NK-92 (cell line): Measurements from ENCODE around the gene GPR135.
"Not testable (repeated sequence)": the region's sequence is repeated elsewhere in the genome, so short reads cannot be mapped to it uniquely, and the experiment has no call there.

Experiments used
- DNase-seq: peaks from one replicate; lab custom pipeline; 2025; ENCODE audit not compliant: unreplicated experiment; lab: John Stamatoyannopoulos, UW

The GPR135 gene

DNA sequence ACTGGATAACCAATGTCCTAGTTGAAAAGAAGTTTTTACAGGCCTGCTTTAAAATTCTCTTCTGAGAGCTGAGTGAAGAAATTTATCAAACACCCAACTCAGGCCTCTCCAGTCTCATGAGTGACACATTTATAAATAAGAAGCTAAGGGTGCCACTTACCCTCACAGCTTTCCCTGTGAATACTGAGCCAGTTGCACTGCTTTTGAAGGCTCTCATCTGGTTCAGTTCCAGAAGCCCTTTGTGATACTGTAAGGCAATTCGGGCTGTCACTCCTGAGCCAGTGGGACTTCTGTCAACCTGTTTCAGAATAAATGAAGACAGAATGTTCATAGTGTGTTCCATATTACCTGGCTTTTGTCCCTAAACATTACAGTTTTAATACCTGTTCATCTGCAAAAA, 10.5 kb upstream of the GPR135 start:
- DNase-seq: no peak

DNA sequence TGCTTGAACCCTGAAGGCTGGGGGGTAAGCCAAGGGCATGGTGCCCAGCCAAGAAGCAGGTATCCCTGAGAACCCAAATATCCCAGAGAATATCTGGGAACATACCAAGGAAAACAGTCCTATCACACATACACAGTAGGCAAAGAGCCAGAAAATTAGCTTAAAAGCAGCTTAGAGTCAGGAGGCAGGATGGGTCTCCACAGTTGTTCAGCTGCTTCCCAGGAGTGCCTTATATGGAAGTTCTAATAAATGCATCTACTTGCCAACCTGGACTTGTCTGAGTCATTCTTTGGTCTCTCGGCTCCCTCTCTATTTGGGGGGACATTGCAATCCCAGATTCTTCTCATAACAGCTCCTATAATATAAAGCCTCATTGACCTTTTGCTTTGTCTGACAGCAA, 9.0 kb upstream of the GPR135 start:
- no peak for DNase-seq

DNA sequence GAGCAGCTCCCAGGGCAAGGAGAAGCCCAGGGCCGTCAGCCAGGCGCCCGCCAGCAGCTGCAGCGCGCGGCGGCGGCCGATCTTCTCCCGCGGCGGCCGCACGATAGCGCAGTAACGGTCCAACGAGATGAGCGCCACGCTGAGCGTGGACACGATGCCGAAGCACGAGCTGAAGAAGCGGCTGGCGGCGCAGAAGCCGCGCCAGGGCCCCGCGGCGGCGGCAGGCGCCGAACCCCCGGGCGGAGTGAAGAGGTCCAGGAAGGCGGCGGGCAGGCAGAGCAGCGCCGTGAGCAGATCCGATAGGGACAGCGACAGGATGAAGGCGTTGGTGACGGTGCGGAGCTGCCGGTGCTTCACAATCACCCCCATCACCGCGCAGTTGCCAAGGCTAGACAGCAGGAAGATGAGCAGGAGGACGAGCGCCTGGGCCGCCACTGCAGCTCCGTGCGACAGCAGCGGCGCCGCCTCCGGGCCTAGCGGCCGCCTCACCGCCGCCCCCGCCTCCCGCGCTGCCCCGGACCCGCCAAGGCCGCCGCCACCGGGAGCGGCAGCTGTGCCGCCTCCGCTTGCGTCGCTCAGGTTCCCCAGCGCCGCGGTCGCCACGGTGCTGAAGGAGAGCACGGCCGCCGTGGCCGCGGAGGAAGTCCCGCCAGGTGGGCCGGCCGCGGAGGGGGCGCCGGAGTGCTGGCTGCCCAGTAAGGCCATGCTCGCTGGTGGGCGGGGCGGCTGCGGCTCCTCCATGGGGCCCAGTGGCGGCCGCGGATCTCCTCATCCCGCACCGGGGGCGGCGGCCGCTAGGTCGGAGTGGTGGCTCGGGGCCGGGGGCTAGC, 479 bp downstream of the GPR135 start:
- no peak for DNase-seq

DNA sequence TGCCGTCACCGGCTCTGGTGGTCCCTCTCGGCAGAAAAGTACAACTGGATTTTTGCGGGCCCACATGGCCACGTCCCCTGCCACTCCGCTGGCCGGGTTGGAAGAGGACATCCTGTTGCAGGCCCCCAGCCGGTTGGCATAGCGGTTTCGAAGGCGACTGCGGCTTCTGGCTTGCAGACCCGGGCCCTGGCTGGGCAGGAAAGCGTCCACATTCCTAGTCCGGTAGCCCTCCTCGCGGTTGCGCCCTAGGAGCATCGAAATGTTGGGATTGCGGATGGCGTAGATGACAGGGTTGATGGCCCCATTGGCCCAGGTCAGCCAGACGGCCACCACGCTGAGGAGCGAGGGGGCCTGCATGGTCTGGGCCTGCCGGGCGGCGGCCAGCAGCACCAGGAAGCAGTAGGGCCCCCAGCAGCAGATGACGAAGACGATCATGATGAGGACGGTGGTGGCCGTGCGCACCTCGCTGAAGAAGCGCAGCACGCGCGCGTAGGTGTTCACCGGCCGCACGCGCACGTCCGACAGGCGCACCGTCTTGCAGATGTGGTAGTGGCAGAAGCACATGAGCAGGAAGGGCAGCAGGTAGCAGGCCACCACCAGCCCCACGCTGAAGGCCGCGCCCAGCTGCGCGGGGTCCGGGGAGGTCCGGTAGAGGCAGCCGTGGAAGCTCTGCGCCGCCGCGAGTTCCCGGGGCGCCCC, 1.2 kb downstream of the GPR135 start:
- no peak for DNase-seq

DNA sequence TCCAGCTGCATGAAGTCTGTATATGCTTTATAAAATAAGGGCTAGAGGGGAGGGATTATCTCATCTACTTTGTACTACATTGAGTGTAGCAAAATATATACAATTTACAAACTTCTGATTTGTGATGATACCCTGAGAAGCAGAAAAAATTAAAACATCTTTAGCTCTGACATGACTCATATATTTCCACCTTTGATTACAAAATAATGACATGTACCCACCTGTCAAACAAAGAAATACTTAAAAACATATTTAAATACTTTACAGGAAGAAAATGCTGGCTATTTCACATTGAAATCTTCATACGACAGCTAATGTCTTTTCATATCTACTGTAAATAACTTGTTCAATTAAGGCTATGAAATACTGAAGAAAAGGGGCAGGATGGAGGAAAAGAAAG, 3.3 kb downstream of the GPR135 start:
- DNase-seq: no peak

DNA sequence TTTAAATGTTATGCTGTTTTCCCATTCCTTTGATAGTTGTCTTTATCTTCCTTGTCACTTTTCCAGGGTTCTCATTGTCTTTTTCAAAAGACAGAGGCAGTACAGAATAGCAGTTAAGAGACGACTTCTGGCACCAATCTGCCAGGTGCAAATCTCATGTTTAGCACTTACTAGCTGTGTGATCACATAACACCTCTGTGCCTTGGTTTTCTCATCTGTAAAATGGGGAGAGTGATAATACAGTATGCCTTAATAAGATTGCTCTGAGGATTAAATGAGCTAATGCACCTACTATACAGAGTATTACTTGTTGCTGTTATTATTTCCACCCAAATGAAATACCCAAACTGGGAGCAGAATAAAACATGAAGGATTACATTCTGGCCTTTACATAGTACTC, 4.8 kb downstream of the GPR135 start:
- no peak for DNase-seq

DNA sequence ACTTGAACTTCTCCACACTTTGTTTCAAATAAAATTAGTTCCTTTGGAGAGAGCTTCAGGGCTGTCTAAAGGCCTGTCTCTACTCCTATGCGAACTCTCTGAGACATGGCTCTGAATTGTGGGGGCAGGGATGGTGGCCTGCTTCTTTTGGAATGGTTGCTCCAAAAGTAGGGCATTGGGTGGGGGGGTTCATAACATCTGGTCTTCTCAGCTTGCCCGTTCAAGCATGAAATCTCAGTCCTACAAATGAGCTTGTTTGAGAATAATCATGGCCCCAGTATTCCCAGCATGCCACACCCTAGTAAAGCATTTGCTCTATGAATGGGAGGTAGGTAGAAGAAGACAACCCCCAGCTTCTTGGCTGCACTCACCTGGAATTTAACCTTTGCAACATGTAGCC, 6.7 kb downstream of the GPR135 start:
- DNase-seq: no peak

DNA sequence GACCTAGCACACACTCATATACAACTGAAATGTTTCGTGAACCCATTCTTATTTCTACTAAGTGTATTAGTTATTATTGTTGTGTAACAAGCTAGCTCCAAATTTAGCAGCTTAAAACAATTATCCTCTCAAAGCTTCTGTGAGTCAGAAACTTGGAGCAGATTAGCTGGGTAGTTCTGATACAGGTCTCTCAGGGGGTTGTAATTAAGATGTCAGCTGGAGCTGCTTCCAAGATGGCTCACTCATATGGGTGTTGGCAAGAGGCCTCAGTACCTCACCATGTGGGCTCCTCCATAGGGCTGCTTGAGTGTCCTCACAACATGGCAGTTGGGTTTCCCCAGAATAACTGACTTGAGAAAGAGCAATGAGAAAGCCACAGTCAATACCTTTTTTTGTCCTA, 9.8 kb downstream of the GPR135 start:
- no peak for DNase-seq

DNA sequence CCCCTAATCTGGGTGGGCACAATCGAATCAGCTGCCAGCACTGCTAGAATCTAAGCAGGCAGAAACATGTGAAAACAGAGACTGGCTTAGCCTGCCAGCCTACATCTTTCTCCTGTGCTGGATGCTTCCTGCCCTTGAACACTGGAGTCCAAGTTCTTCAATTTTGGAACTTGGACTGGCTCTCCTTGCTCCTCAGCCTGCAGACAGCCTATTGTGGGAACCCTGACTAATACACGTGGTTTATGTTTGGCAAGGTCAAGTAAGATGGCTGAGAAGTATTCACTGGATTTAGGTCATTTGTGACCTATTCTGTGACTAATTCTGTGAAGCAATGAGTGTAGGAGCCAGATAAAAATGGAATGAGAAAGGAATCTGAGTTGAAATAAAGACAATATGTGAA, 11.0 kb downstream of the GPR135 start:
- no peak for DNase-seq

DNA sequence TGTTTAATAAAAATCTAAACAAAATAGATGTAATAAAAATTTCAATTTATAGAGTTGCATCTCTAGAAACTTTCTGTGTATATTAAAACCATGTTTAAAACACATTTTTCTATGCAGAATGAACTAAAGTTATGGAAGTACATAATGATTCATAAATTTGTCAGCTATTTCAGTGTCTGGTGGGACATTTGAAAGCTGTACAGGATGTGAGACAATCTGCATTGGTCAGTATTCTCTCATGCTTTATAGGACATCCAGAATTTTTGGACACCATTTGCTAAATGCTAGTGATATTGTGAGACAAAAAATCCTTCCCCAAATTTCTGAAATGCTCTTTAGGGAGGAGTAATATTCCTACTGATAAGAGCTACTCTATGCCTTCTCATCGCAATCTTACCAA, 13.3 kb downstream of the GPR135 start:
- no peak for DNase-seq

DNA sequence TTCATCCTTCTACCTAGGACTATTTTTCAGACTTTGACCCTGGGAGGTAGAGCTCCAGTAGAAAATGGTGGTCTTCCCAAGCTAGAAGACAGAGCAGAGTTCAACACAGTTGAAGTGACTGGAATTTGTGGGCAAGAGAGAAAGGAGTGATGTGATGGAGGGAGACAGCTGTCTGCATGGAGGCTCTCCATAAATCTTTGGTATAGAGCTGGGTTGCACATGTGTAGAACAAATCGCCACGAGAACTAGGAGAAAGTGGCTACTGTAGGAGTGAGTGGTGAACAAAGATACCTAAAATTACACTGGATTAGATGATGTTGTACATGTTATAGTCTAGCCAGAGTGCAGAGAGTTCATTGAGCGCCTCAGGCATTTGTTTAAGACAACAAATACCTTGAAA, 14.5 kb downstream of the GPR135 start:
- no peak for DNase-seq

DNA sequence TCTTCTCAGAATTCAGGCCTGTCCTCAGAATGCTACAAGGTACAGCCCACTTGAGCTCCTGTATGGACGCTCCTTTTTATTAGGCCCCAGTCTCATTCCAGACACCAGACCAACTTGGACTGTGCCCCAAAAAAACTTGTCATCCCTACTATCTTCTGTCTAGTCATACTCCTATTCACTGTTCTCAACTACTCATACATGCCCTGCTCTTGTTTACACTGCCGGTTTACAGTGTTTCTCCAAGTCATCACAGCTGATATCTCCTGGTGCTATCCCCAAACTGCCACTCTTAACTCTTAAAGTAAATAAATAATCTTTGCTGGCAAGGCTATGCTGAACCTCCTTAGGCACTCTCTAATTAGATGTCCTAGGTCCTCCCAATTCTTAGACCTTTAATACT, 16.5 kb downstream of the GPR135 start:
- DNase-seq: not testable (repeated sequence)

DNA sequence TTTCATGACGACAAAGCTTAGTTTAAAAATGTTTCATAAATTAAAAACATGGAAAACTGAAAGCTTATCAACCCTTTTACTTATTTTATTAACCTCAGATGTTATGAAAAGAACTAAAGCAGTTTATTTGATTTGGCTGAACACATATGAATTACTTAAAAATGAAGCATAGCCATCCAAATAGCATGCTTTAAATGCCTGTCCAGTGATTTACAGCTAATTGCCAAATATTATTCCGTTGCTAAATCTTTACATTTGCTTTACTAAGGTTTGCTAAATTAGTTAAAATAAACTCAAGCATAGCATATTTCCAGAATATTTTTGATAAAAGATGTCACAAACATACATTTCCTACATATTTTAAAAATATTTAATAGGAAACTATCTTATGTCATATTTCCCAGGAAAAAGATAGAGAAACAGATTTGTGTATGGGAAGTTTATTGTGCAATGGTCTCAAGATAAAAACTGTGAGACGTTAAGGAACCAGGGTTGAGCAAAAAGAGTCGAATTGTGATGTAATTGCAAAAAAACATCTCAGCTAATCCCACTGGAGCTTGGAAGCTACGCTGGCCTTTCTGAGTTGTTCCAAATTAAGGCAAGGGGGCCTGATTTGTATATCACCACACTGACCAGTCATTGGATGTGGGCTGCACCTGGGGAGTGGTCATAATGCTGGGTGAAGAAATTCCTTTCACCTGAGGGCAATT, 25.8 kb downstream of the GPR135 start:
- no peak for DNase-seq

DNA sequence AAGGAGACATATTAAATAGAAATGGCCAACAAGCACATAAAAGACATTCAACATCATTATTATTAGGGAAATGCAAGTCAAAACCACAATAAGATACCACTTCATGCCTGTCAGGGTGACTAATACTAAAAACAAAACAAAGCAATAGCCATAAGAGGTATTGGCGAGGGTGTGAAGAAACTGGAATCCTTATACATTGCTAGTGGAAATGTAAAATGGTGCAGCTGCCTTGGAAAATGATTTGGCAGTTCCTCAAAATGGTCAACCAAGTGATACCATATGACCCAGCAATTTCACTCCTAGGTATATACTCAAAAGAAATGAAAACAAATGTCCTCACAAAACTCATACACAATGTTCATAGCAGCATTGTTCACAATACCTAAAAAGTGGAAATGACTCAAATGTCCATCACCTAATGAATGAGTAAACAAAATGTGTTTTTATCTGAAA, 27.0 kb downstream of the GPR135 start:
- DNase-seq: no peak

DNA sequence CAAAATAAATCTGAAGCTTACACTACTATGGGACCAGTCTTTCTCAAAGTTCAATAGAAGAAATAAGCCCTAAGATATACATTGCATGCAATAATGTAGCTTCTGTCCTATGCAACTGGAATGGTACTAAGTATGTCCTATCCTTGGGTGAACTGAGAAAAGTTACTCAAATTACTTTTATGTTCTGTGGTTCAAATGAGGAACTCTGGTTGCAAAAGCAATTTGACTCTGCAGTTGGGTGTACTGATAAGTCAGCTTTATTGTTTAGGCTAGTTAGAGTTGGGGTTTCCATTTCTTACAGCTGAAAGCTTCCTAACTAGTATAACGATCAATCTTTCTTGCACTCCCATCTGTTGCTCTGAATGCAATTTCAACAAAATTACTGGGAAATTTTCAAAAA, 29.2 kb downstream of the GPR135 start:
- DNase-seq: no peak

DNA sequence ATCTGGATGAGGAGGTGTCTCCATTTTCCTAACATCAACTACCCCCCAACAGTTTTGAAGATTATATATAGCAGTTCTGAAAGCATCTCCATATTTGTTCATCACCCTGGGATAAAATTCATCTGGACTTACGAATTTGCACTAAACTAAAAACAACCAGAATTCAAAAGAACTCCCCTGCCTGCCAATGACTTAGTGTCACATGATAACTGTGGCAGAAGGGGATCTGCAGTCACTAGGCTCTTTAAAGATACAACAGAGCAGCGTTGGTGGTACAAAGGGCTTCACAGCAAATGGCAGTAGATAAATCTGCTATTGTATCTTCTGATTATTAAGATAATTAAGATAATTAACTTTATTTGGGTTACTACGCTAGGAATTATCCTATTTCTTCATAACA, 30.1 kb downstream of the GPR135 start:
- DNase-seq: no peak

DNA sequence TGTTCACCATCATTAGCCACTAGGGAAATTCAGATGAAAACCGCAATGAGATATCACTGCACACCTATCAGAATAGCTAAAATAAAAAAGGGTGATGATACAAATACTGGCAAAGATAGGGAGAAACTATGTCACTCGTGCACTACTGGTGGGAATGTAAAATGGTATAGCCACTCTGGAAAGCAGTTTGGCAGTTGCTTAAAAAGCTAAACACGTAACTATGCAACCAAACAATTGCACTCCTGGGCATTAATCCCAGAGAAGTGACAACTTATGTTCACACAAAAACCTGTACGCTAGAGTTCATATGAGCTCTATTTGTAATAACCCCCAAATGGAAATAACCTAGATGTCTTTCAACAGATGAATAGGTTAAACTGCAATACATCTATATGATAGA, 35.4 kb downstream of the GPR135 start:
- no peak for DNase-seq

DNA sequence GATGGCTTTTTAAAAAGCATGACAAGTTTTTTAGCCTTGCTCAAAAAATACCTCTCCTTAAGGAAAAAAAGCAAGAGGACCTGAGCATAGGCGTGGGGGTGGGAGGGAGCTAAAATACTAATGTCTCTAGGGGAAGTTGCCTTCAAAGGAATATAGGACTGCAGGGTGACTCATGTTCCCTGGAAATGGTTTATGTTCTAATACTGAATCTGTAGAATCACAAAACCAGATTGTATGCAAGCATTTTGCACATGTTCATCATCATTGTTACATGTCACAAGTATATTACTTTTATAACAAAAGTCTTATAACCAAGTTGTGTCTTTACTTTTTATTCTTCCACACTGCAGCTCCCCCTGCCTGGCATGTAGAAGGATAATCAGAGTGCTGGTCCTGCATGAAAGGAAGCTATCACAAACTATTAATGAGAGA, 36.6 kb downstream of the GPR135 start:
- DNase-seq: no peak

DNA sequence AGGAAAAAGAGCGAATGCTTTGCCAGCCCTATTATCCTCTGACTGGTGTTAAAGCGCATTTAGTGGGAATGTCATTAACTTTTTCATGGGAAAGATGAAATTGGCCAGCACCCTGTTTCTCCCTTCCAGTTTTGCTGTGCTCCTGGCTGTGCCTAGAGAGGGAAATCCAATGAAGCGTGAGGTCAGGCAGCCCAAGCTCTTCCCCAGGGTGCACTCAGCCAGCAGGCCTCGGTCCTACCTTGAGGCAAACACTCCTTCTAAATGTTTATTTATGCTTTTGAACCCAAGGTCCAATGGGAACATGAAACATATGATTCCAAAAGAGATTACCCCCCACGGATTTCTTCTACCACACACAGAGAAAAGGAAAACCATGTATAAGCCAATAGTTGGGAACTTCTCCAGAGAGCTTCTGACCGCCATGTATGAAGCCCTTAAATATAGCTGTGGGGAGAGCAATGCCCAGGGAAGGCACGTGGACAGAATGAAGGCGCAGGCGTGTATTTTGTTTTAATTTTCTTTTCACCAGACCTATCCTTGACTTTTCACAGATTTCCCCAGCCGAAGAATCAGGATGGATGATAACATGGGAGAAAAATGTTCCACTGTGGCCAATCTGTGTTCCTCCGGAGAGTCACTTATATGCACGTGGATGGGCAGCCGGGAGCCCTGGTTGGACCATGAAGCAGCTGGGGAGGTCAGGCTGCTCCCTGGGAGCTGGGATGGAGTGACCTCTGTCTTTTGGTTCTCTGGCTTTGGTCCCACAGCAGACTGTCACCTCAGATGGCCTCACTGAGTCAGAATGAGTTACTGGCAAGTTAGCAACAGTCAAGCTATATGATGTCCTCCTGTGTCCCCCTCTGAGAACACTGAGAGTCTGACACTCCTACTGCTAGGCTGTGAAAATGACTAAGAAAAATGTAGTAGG, 37.3 kb downstream of the GPR135 start:
- no peak for DNase-seq

DNA sequence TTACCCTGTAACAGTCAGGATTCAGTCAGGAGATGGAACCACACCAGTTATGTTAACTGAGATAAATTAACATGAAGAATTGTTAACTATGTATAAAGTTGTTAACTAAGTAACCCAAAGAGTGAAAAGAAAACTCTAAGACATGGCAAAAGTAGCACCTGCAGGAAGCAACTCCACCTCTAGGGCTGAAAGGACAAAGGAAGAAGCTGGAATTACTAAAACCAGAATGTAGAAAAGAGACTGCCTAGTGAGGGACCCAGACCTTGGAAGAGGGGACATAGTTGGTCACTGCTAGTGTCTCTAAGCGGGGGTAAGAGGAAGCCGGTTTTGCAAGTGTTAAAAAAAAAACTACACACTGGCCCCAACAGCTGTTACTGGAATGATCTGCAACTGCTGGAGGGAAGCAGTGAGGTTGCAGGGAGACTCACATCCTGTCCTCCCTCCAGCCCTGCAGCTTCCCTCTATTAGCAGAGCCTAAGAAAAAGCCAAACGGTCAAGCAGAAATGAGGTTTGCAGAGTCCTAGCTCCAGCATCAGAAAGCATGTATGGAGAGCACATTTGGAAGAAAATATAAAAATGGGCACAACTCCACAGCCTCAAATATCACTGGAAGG, 39.8 kb downstream of the GPR135 start:
- no peak for DNase-seq
